Tibial artery (tissue), 4 donors: ENCODE results near the gene MLC1.

Experiments used
- DNase-seq, 2 donors: peaks; one replicate each; pipeline ENCODE4 v3.0.0-alpha.2; 2019
- H3K27ac ChIP-seq, 2 donors: fragments of 200-600 bp; sonication (generic) in 1 of 2; 1 replicate in 1 of 2; 2 replicates in 1 of 2; pipeline ENCODE4 v1.5.1; 2018 to 2019; ENCODE audit warnings: mild to moderate bottlenecking in 1 of 2
- H3K27me3 ChIP-seq, 2 donors: fragments of 200-600 bp; sonication (generic) in 1 of 2; one replicate each; pipeline versions ENCODE4 v1.5.1 to v1.6.0; 2016 to 2019
- H3K36me3 ChIP-seq, 3 donors: fragments of 200-600 bp; sonication (generic) in 2 of 3; one replicate each; pipeline ENCODE4 v1.5.1; 2016 to 2019; ENCODE audit warnings: mild to moderate bottlenecking in 2 of 3
- H3K4me1 ChIP-seq, 4 donors: fragments of 200-600 bp; sonication (generic) in 2 of 4; 1 replicate in 3 of 4; 2 replicates in 1 of 4; pipeline ENCODE4 v1.5.1; 2016 to 2019
- H3K4me3 ChIP-seq, 2 donors: fragments of 200-600 bp; sonication (generic) in 1 of 2; 1 replicate in 1 of 2; 2 replicates in 1 of 2; pipeline ENCODE4 v1.5.1; 2018 to 2019; ENCODE audit warnings: mild to moderate bottlenecking in 2 of 2
- H3K9me3 ChIP-seq, 3 donors: fragments of 200-600 bp; sonication (generic) in 1 of 3; one replicate each; pipeline ENCODE4 v1.5.1; 2016 to 2019
- intact Hi-C: fragments of 100-400 bp; cut with DNase I; formaldehyde crosslinking; loops from one replicate; pipeline ENCODE4 v1.15.0; 2023; ENCODE audit warnings: low total_unique reads
- TF ChIP-seq, protein P1 (sequence below), 2 experiments: fragments of 200-600 bp in 1 of 2; fragments of 450-650 bp in 1 of 2; IDR thresholded peaks; one replicate each; pipeline ENCODE4 v1.5.1; 2017 to 2019; ENCODE audit warnings: antibody characterized with exemption in 2 of 2, mild to moderate bottlenecking in 1 of 2, moderate library complexity in 1 of 2

The MLC1 gene

GRCh38 chr22:50011447-50012210, 73.6 kb downstream of the MLC1 start:
- Histone ChIP-seq H3K27me3 (peaks cover 4 to 85% of the 10 kb centered on the region in 2 donors), H3K9me3 (no peaks in the 10 kb centered on the region)
- no peak for DNase-seq

DNA sequence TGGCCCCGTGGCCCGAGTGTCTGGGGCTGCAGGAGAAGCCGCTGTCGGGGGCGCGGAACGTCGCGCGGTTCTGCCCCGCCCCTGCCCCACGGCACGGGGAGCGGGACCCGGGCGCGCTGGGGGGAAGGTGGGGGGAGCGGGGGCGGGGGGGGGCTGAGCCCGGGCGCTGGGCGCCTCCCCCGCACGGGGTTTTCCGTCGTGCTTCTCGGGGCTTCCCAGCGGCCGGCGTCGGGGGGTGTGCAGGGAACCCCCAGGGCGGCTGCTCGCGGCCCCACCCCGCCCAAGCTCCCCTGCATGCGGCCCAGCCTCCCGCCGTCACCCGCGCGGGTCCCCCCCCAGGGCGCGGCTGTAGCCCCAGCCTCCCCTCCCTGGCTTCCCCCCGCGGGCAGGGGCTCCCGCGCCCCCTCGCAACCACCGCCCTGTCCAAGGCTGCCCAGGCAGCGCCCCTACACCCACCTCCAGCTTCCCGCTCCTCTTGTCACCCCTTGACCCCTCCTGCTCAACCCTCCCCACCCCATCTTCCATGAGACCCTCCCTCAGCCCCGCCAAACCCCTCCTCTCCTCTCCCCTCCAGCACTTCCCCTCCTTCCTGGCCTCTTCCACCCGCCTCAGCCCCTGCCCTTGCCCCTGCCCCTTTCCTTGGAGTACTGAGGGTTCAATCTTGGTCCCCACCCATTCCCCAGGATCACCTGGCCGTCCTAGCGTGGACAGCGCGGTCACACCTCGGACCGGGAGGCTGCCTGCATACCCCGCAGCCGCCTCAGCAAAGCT, 74.4 kb downstream of the MLC1 start:
- TF ChIP-seq, protein P1, sequence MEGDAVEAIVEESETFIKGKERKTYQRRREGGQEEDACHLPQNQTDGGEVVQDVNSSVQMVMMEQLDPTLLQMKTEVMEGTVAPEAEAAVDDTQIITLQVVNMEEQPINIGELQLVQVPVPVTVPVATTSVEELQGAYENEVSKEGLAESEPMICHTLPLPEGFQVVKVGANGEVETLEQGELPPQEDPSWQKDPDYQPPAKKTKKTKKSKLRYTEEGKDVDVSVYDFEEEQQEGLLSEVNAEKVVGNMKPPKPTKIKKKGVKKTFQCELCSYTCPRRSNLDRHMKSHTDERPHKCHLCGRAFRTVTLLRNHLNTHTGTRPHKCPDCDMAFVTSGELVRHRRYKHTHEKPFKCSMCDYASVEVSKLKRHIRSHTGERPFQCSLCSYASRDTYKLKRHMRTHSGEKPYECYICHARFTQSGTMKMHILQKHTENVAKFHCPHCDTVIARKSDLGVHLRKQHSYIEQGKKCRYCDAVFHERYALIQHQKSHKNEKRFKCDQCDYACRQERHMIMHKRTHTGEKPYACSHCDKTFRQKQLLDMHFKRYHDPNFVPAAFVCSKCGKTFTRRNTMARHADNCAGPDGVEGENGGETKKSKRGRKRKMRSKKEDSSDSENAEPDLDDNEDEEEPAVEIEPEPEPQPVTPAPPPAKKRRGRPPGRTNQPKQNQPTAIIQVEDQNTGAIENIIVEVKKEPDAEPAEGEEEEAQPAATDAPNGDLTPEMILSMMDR (IDR thresholded peaks at IDR 0.05): no peak
- Histone ChIP-seq H3K9me3 (no peaks in the 10 kb centered on the region), H3K36me3 (no peaks in the 10 kb centered on the region), H3K27ac (no peak overlapping the region), H3K4me3 (no peak overlapping the region), H3K27me3 (peaks cover 4 to 77% of the 10 kb centered on the region in 2 donors), H3K4me1 (peaks cover 0 to 19% (median 3%) of the 10 kb centered on the region in 4 donors)
- DNase-seq: no peak
- intact Hi-C loops: no loop called here

More at GRCh38 chr22:50011447-50012210, 73.6 kb downstream of the MLC1 start:
- H3K27ac ChIP-seq: no peak overlapping the region
- intact Hi-C loops: no loop called here
- TF ChIP-seq, protein P1 (IDR thresholded peaks at IDR 0.05): no peak
- H3K36me3 ChIP-seq: no peaks in the 10 kb centered on the region
- peaks cover 0 to 19% (median 3%) of the 10 kb centered on the region in 4 donors for H3K4me1 ChIP-seq
- H3K4me3 ChIP-seq: no peak overlapping the region

- Histone ChIP-seq H3K4me1 (peaks cover 0 to 17% (median 3%) of the 10 kb centered on the region in 4 donors), H3K27ac (no peak overlapping the region), H3K9me3 (no peaks in the 10 kb centered on the region), H3K4me3 (no peak overlapping the region), H3K27me3 (peaks cover 4 to 69% of the 10 kb centered on the region in 2 donors), H3K36me3 (no peaks in the 10 kb centered on the region)
- TF ChIP-seq, protein P1 (IDR thresholded peaks at IDR 0.05): no peak
- DNase-seq: peak in 1 of 2 donors; percentile 71
- intact Hi-C loops: no loop called here
These were observed 75.2 kb downstream of the MLC1 start for GRCh38 chr22:50009765-50010675.
